Large intestine (tissue), 3 donors: ENCODE results near the gene SESN3. TPM values are rescaled to one million over a fixed set of nuclear protein-coding genes. Genes with fewer than 3 reads are reported as not detected.

Experiments
- DNase-seq, 2 donors: peaks; one replicate each; pipeline versions ENCODE4 v3.0.0 to v3.0.0-alpha.2; 2013
- H3K27ac ChIP-seq: one replicate; pipeline ENCODE4 v1.5.1; 2013; ENCODE audit warnings: low read length
- H3K27me3 ChIP-seq: 2 replicates; pipeline ENCODE4 v1.6.1; 2013; ENCODE audit warnings: low read length; ENCODE audit not compliant: control insufficient read depth, insufficient read depth
- H3K36me3 ChIP-seq: 2 replicates; pipeline ENCODE4 v1.6.1; 2013; ENCODE audit warnings: low read length; ENCODE audit not compliant: control insufficient read depth, insufficient read depth
- H3K4me1 ChIP-seq: one replicate; pipeline ENCODE4 v1.6.1; 2013; ENCODE audit warnings: low read length; ENCODE audit not compliant: control insufficient read depth, insufficient read depth
- H3K4me3 ChIP-seq: one replicate; pipeline ENCODE4 v1.5.1; 2013; ENCODE audit warnings: low read length
- H3K9me3 ChIP-seq: one replicate; pipeline ENCODE4 v1.6.1; 2013; ENCODE audit warnings: mild to moderate bottlenecking, low read depth, low read length, moderate library complexity; ENCODE audit not compliant: control insufficient read depth
- WGBS: methylation state at CpG from one replicate; pipeline ENCODE4 v1.1.5; 2013; ENCODE audit warnings: low lambda C conversion rate; ENCODE audit not compliant: insufficient coverage; 5-methylcytosine and 5-hydroxymethylcytosine counted together
- polyA plus RNA-seq: library from polyadenylated mRNA; unstranded; fragments of 120-200 nt; gene quantifications from one replicate; pipeline ENCODE4 v1.2.1, GENCODE V29; 2013

Gene SESN3
- polyA plus RNA-seq, 1 donor = 37.2 TPM

DNA sequence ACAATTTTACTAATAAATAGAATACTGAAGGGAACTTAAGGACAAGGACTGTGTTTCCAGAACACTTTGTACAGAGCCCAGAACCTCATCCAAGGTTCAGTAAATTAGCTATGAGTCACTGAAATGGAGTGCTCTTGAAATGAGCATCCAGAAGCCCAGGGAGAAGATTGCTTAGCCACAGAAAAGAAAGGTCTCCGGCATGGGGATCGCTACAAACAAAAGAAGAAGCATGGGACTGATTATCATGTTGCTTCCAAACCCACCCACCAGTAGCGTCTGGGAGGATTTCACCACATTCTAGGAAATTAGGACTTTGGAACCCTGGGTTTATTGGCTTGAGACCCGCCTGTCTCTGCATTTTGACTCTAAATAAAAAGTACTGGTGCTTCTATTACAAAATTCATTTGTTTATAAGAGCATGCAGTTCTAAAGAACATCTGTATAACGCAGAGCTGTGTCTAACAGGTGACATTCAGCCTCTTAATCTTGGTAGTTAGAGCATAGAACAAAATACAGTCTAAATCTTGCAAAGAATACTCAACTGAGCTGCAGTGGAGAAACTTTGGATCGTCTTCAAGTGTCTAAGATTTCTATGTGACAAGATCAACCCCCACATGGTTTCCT is 35.9 kb upstream of the SESN3 start:
- no CpG with 5 or more reads among the region's 6 CpGs for WGBS
- Histone ChIP-seq H3K9me3 (no peaks in the 10 kb centered on the region), H3K36me3 (no peaks in the 10 kb centered on the region), H3K4me3 (no peak overlapping the region), H3K4me1 (peaks cover 5% of the 10 kb centered on the region), H3K27ac (no peak overlapping the region), H3K27me3 (no peaks in the 10 kb centered on the region)
- DNase-seq = no peak

DNA sequence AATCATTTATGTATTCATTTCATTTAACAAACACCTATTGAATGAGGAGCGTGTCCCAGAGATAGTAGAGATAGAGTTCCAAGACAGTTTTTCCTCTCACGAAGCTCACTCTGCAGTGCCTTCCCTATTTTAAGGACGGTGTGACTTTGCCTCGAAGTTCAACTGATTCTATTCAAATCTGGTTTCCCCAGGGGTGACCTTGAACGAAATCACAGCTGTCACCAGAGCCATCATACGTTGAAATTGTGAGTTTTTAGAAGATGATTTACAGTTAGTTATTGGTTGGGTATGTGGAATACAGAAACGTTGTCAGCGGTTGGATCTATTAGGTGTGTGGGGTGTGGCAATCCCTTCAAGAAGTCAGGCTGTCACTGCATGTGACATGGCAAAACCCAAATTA is 33.9 kb upstream of the SESN3 start:
- Histone ChIP-seq H3K4me1 (peaks cover 5% of the 10 kb centered on the region), H3K27me3 (no peaks in the 10 kb centered on the region), H3K4me3 (no peak overlapping the region), H3K9me3 (no peaks in the 10 kb centered on the region), H3K36me3 (no peaks in the 10 kb centered on the region), H3K27ac (no peak overlapping the region)
- WGBS = 100% methylated on average over 1 of the region's 8 CpGs
- no peak for DNase-seq

DNA sequence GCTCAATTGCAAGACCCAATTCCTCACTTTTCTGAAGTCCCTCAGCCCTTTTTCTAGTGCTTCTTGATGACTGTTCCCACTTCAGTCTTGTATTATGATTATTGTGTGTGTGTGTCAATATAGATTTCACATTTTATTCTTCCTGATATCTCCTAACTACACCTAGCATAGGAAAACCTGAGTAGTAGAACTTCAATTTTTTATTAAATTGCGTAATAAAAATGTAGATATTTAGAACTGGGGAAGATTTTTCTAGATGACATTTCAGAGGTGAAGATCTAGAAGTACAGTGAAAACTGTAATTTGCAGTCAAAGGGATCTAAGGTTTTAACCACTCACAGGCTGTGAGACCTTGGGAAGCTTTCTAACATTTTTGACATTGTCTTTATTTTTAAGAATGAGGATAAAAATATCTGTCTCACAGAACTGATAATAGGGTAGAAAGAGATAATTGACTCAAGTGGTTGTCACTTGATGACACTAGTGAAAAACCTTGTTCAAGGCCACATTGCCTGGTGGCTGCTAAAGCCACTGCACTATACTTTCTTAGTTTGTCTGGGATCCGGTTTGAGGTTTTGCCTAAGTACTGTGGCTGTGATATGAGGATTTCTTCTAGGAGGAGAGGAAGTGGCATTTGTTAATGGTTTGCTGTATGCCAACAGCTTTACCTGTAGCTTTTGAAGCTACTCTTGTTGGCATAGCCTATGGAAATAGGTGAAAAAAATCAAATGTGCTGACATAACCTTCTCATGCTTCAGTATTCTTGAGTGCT is 32.2 kb upstream of the SESN3 start:
- no peak overlapping the region for H3K4me3 ChIP-seq
- DNase-seq = no peak
- no peaks in the 10 kb centered on the region for H3K27me3 ChIP-seq
- no peak overlapping the region for H3K27ac ChIP-seq
- no CpG with 5 or more reads among the region's 2 CpGs for WGBS
- H3K4me1 ChIP-seq = peaks cover 5% of the 10 kb centered on the region
- H3K36me3 ChIP-seq = no peaks in the 10 kb centered on the region
- no peaks in the 10 kb centered on the region for H3K9me3 ChIP-seq

DNA sequence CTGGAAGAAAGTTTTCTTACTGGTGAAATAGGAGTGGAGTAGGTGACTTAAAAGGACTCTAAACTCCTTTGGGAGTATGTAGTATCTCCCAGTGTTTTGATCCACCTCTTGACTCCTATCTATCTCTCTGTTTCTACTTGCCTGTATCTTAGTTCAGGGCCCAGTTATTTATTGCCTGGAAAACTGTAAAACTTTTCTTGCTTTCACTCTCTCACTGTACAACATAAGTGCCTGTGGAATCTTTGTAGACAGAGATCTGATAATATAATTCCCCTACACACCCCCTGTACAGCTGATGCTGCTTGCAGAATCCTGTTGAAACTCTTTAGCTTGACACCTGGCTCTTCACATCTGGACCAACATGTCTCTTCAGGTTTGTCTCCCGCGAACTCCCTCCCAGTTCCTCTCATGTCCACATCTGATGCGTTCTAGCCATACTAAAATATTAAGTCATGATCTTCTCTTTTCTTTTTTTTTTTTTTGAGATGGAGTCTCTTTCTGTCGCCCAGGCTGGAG is 26.5 kb upstream of the SESN3 start:
- no peaks in the 10 kb centered on the region for H3K27me3 ChIP-seq
- no peaks in the 10 kb centered on the region for H3K36me3 ChIP-seq
- peaks cover 44% of the 10 kb centered on the region for H3K4me1 ChIP-seq
- 83% methylated on average over 3 of the region's 4 CpGs for WGBS
- H3K27ac ChIP-seq = peak overlapping the region; percentile 49
- H3K4me3 ChIP-seq = no peak overlapping the region
- peak in 1 of 2 donors; percentile 64 for DNase-seq
- H3K9me3 ChIP-seq = no peaks in the 10 kb centered on the region

DNA sequence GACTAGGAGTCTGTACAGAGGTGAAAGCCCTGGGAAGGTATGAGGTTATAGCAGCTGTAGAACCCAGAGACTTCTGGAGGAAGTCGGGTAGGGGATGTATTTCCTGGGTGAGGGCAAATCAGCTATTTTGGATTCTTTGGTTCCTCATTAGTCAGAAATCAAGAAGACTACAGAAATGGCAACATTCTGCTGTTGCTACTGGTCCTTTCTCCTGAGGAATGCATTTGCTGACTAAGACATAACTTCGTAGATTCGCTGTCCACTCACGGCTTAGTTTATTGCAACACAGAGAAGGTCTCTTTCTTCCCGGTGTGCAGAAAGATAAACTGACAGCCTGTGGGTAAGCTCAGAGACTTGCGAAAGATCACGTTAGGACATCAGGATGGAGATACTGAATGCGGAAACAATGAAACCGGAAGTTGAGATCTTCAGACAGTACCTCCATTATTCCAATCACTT is 25.3 kb upstream of the SESN3 start:
- Histone ChIP-seq H3K4me1 (peaks cover 44% of the 10 kb centered on the region), H3K27me3 (no peaks in the 10 kb centered on the region), H3K9me3 (no peaks in the 10 kb centered on the region), H3K36me3 (no peaks in the 10 kb centered on the region), H3K27ac (peak overlapping the region; percentile 49), H3K4me3 (no peak overlapping the region)
- peak; percentile 73 to 77 for DNase-seq
- no CpG with 5 or more reads among the region's 9 CpGs for WGBS

DNA sequence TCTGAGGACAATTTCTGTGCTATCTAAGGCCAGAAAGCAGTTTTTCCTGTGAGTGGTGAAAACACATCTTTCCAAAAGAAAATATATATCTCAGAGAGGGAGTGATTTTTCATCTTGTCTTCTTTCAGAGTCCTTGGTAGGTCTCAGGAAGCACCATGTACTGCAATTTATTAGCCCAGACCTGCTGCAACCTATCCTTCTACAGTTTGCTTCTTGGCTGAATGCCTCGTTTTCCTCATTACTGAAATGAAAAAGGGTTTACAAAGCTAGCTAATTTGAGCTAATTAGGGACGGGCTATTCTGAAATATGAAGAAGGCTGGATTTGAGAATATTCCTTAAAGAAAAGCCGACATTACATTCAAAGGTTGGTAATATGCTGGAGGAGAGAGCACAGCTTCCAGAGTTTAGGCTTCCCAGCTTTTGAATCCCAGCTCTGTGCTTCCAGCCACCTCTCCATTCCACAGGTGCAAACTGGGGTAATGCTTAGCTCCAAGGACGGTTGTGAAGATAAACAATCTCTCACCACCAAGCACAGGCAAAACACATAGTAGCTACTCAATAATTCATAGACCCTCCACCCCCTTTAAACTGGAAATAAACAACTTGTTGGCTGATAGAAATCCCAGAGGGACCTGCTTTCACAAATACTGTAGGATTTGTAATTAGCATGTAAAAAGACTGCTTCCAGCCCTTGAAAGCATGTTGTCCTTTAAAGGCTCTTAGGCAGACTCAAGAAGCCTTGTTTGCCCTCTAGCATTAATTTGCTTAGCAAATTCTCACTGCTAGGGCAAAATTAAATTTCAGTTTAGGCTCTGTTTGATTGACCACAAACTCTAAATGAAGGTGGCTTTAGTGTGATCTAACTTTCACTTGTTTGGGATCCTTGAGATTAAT is 24.5 kb upstream of the SESN3 start:
- no peaks in the 10 kb centered on the region for H3K9me3 ChIP-seq
- no peaks in the 10 kb centered on the region for H3K36me3 ChIP-seq
- H3K27me3 ChIP-seq = no peaks in the 10 kb centered on the region
- no peak overlapping the region for H3K4me3 ChIP-seq
- WGBS = 100% methylated on average over 1 of the region's 4 CpGs
- peak overlapping the region; percentile 17 for H3K27ac ChIP-seq
- peaks cover 44% of the 10 kb centered on the region for H3K4me1 ChIP-seq
- DNase-seq = no peak

DNA sequence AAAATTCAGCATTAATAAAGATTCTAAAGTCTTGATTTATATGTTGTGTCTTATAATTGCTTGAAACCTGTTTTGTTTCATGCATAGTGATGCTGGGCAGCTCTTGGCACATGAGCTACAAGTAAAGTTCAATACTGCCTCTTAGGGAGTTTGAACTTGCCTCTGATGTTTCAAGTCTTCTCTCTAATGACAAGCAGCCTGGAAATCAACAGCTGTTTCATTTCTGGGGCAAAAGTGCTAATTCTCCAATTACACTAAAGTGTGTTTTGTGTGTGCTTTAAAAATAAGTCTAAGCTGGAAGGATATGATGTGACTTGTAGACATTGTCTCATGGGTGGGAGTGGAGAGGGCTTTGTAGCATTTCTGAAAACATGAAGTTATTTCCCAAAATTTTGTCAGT is 23.7 kb upstream of the SESN3 start:
- H3K27me3 ChIP-seq = no peaks in the 10 kb centered on the region
- H3K4me1 ChIP-seq = peaks cover 44% of the 10 kb centered on the region
- no peak for DNase-seq
- no peak overlapping the region for H3K4me3 ChIP-seq
- no peaks in the 10 kb centered on the region for H3K9me3 ChIP-seq
- H3K27ac ChIP-seq = peak overlapping the region; percentile 67
- H3K36me3 ChIP-seq = no peaks in the 10 kb centered on the region

DNA sequence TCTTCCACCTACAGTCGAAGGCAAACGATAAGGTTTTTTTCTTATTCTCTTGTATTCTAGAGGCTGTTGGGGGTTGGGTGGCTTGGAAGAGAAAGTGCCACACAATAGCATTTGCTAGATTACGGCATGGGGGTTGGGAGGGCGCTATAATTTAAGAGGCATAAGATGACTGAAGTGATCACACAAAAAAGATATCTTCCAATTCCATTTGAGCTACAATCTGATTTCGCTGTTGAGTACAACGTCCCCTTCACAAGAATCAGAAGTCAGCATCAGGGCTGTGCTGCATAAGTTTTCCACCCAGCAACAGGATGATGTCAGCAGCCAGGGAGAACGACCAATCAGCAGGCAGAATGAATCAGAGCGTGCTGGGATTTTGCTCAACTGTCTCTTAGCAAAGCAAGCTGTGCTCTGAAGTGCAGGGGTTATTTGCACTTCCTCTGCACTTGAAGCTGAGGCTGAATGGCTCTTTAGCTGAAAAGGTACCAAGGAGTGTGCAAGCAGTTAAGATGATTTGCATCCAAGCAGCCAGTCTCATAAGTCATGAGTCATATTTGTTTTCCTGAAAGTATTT is 23.2 kb upstream of the SESN3 start:
- Histone ChIP-seq H3K36me3 (no peaks in the 10 kb centered on the region), H3K27me3 (no peaks in the 10 kb centered on the region), H3K9me3 (no peaks in the 10 kb centered on the region), H3K4me1 (peaks cover 44% of the 10 kb centered on the region), H3K4me3 (peak overlapping the region; percentile 16), H3K27ac (peak overlapping the region; percentile 67)
- peak; percentile 91 to 95 for DNase-seq
- no CpG with 5 or more reads among the region's 8 CpGs for WGBS

DNA sequence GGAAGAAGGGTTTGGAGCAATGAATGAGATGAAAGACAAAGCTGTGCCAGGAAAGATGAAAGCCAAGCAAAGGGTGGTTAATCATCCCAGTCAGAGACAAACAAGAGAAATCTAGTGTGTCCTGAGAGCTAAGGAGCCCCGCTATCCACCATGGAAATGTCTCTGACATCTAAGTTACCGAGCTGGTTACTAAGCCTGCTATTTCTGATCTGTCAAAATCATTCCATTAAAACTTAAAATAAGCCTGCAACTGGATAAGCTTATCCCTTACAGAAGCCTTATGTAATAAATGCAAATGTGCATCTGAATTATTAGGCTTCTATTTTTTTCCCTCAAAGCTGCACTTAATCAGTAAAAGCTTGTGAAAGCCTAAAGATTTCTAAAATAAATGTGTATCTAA is 22.1 kb upstream of the SESN3 start:
- H3K4me1 ChIP-seq = peaks cover 44% of the 10 kb centered on the region
- WGBS = no CpG with 5 or more reads among the region's 2 CpGs
- no peak for DNase-seq
- H3K27ac ChIP-seq = peak overlapping the region; percentile 67
- no peaks in the 10 kb centered on the region for H3K27me3 ChIP-seq
- no peaks in the 10 kb centered on the region for H3K9me3 ChIP-seq
- no peak overlapping the region for H3K4me3 ChIP-seq
- no peaks in the 10 kb centered on the region for H3K36me3 ChIP-seq

DNA sequence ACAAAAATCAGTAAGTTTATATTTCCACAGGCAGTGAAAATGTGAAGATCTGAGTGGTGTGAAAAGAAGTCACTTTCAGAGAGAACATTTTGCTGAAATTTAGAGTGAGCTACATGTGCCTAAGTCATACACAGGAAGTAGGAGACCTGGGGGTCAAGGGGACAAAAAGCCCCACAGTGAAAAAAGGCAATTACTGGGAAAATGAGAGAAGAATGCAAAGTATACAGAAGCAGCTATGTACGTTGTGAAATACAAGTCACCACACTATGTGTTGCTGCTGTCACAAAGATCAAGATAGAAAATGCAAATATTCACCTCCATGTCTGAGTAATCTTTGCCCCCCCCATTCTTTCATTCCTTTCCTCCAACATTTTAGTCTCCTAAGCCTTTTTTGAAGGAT is 21.6 kb upstream of the SESN3 start:
- no peak for DNase-seq
- Histone ChIP-seq H3K4me3 (no peak overlapping the region), H3K27me3 (no peaks in the 10 kb centered on the region), H3K4me1 (peaks cover 44% of the 10 kb centered on the region), H3K36me3 (no peaks in the 10 kb centered on the region), H3K27ac (no peak overlapping the region), H3K9me3 (no peaks in the 10 kb centered on the region)
- WGBS = no CpG with 5 or more reads among the region's 1 CpG
